Activated CD4-positive, alpha-beta memory T cell treated with anti-CD3 and anti-CD28 coated beads, Interleukin-2, amount 10 ng/mL, durations not matched to agents 7 days and 5 days (primary cell): ENCODE data around the gene SPA17. TPM values are rescaled to one million over a fixed set of nuclear protein-coding genes. Genes with fewer than 3 reads are reported as not detected.

Experiments
- CTCF ChIA-PET: fragments of 350-600 bp; sonication (Branson Sonifier 250); formaldehyde crosslinking; loops from one replicate; lab custom pipeline; 2021; ENCODE audit warnings: antibody characterized with exemption, inconsistent platforms; lab: Charles Lee
- POLR2A ChIA-PET: fragments of 350-600 bp; sonication (Branson Sonifier 250); formaldehyde crosslinking; loops from one replicate; lab custom pipeline; 2021; ENCODE audit warnings: antibody characterized with exemption; lab: Charles Lee
- DNase-seq: peaks from one replicate; pipeline ENCODE4 v3.0.0-alpha.2; 2020
- H3K27ac Mint-ChIP-seq: one replicate; pipeline ENCODE4 v1.8.0; 2021; ENCODE audit warnings: mild to moderate bottlenecking, mixed read lengths
- H3K27me3 Mint-ChIP-seq: one replicate; pipeline ENCODE4 v1.8.0; 2021; ENCODE audit warnings: mixed read lengths
- H3K36me3 Mint-ChIP-seq: one replicate; pipeline ENCODE4 v1.8.0; 2021; ENCODE audit warnings: low read depth, mixed read lengths
- H3K4me1 Mint-ChIP-seq: one replicate; pipeline ENCODE4 v1.8.0; 2021; ENCODE audit warnings: mixed read lengths
- H3K4me3 Mint-ChIP-seq: one replicate; pipeline ENCODE4 v1.8.0; 2021; ENCODE audit warnings: mild to moderate bottlenecking, mixed read lengths
- H3K9me3 Mint-ChIP-seq: one replicate; pipeline ENCODE4 v1.8.0; 2021; ENCODE audit warnings: mixed read lengths
- total RNA-seq, 2 experiments: library from RNA; stranded (reverse); gene quantifications; one replicate each; pipeline ENCODE4 v1.2.3, GENCODE V29; 2021

Gene SPA17
- total RNA-seq, 2 experiments from 2014 or later, result 3.4 to 3.8 TPM

- H3K27ac Mint-ChIP-seq, result no peak overlapping the region
- DNase-seq, result no peak
- H3K4me3 Mint-ChIP-seq, result no peak overlapping the region
- peaks cover 1% of the 10 kb centered on the region for H3K4me1 Mint-ChIP-seq
- POLR2A ChIA-PET, result no interaction called here
- no peaks in the 10 kb centered on the region for H3K36me3 Mint-ChIP-seq
- no peaks in the 10 kb centered on the region for H3K9me3 Mint-ChIP-seq
- CTCF ChIA-PET, result no interaction called here
- H3K27me3 Mint-ChIP-seq, result peaks cover 13% of the 10 kb centered on the region
These were observed 38.7 kb downstream of the SPA17 start for GRCh38 chr11:124712392-124712791.

- no peaks in the 10 kb centered on the region for H3K9me3 Mint-ChIP-seq
- H3K4me1 Mint-ChIP-seq, result peaks cover 11% of the 10 kb centered on the region
- no peak overlapping the region for H3K4me3 Mint-ChIP-seq
- ChIA-PET POLR2A (no interaction called here), CTCF (interaction anchor here (1.4 to 1.9 kb wide), 2 partner anchors 48 to 149 kb away, joined by 3 to 5 read pairs; no protein-coding TSS in a partner anchor)
- DNase-seq, result no peak
- H3K27me3 Mint-ChIP-seq, result peaks cover 48% of the 10 kb centered on the region
- no peaks in the 10 kb centered on the region for H3K36me3 Mint-ChIP-seq
- H3K27ac Mint-ChIP-seq, result no peak overlapping the region
These were observed 42.9 kb downstream of the SPA17 start for GRCh38 chr11:124716591-124716990.

- Mint-ChIP-seq H3K9me3 (no peaks in the 10 kb centered on the region), H3K4me1 (peaks cover 11% of the 10 kb centered on the region), H3K27me3 (peaks cover 56% of the 10 kb centered on the region), H3K4me3 (no peak overlapping the region), H3K27ac (no peak overlapping the region), H3K36me3 (no peaks in the 10 kb centered on the region)
- POLR2A ChIA-PET, result interaction anchor here (0.5 kb wide), 1 partner anchor 38 kb away, joined by 4 read pairs; no protein-coding TSS in a partner anchor
- no peak for DNase-seq
- CTCF ChIA-PET, result interaction anchor here (0.6 to 1.9 kb wide), 3 partner anchors 48 to 148 kb away, joined by 3 to 5 read pairs (median 3); no protein-coding TSS in a partner anchor
These were observed 43.7 kb downstream of the SPA17 start for GRCh38 chr11:124717421-124717785.

DNA sequence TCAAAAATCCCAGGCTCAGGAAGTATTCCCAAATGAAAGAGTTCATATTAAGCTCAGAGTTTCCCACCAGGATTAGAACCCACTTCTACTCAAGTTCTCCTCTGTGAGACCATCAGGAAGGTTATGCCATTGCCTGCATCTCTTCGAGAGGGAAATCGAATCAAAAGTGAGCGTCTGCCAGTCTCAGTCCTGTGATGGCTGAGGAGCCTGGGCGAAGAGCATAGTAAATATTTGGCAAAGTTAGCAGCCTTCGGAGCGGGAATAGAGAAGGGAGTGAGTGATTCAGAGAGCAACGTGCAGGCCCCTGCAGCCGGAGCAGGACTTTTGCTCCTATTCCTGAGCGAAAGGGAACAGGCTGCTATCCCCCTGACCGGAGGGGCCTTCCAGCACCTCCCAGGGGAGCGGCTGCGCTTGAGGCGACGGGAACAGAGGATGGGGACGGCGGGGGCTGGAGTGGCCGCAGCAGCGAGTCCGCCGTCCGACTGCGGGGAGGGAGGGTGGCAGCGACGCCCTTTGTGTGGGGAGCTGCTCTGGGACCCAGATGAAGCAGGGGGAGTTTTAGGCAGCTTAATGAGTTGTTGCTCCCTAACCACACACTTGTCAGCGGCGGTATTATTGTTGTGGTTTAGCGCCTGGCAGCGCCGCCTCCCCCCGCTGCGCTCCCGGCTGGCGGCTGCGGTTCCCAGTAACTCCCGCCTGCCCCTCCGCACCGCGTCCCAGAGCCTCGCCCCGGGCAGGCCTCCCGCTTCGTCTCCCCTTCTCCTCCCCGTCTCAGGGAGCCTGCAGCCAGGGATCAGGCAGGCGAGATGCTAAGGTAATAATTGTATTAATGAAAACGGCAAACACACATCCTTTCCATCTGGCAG, 44.3 kb downstream of the SPA17 start:
- H3K27me3 Mint-ChIP-seq, result peaks cover 63% of the 10 kb centered on the region
- H3K9me3 Mint-ChIP-seq, result no peaks in the 10 kb centered on the region
- H3K36me3 Mint-ChIP-seq, result no peaks in the 10 kb centered on the region
- H3K4me3 Mint-ChIP-seq, result no peak overlapping the region
- DNase-seq, result no peak
- H3K27ac Mint-ChIP-seq, result no peak overlapping the region
- peaks cover 11% of the 10 kb centered on the region for H3K4me1 Mint-ChIP-seq
- ChIA-PET CTCF (interaction anchor here (0.6 to 1.9 kb wide), 3 partner anchors 49 to 148 kb away, joined by 3 to 5 read pairs (median 3); no protein-coding TSS in a partner anchor), POLR2A (no interaction called here)

DNA sequence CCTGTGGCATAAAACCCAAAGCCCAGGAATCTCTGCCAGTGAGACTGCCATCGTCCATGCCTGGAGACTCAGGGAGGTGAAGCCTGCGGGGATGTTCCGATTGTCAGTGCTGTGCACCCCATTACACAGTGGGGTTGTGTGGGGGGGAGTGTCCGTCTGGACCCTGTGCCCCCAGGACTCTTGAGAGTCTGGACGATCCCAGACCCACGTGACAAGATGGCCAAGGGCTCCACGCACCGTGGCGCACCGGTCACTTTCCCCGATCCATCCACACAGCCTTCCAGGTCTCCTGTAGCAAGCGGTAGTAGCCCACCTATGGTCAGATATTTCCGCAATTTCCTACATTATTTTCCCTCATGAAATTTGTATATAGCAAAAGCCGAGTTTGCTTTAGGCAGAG, 45.1 kb downstream of the SPA17 start:
- Mint-ChIP-seq H3K9me3 (no peaks in the 10 kb centered on the region), H3K27me3 (peaks cover 69% of the 10 kb centered on the region), H3K36me3 (no peaks in the 10 kb centered on the region), H3K4me3 (no peak overlapping the region), H3K4me1 (peaks cover 11% of the 10 kb centered on the region), H3K27ac (no peak overlapping the region)
- CTCF ChIA-PET, result no interaction called here
- no peak for DNase-seq
- POLR2A ChIA-PET, result no interaction called here

DNA sequence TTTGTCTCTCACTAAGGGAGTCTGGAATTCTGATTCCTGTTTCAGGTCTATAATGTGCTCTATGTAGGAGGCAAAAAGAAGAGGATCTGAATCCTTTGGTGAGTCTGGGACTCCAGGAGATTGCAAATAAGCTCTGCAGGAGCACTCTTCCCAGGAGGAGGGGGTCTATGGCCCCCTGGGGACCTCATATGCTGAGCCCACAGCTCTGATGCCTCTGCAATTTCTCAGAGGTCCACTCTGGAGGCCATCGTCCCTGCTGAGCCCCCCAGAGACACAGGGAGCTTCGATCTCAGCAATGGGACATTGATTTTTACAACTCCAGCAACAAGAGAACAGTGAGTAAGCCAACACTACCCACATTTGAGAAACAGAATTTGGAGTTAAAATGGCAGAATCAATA, 45.8 kb downstream of the SPA17 start:
- Mint-ChIP-seq H3K36me3 (no peaks in the 10 kb centered on the region), H3K27me3 (peaks cover 76% of the 10 kb centered on the region), H3K4me1 (peaks cover 11% of the 10 kb centered on the region), H3K27ac (no peak overlapping the region), H3K4me3 (no peak overlapping the region), H3K9me3 (no peaks in the 10 kb centered on the region)
- ChIA-PET POLR2A (no interaction called here), CTCF (interaction anchor here (0.9 kb wide), 1 partner anchor 43 kb away, joined by 4 read pairs; no protein-coding TSS in a partner anchor)
- DNase-seq, result no peak

GRCh38 chr11:124722176-124722575, 48.5 kb downstream of the SPA17 start:
- ChIA-PET CTCF (no interaction called here), POLR2A (no interaction called here)
- Mint-ChIP-seq H3K4me3 (no peak overlapping the region), H3K27ac (no peak overlapping the region), H3K36me3 (no peaks in the 10 kb centered on the region), H3K9me3 (no peaks in the 10 kb centered on the region), H3K4me1 (peaks cover 11% of the 10 kb centered on the region), H3K27me3 (peaks cover 78% of the 10 kb centered on the region)
- no peak for DNase-seq

GRCh38 chr11:124724979-124725718, 51.4 kb downstream of the SPA17 start:
- ChIA-PET CTCF (interaction anchor here (0.7 kb wide), 1 partner anchor 21 kb away, joined by 3 read pairs; no protein-coding TSS in a partner anchor), POLR2A (no interaction called here)
- Mint-ChIP-seq H3K27me3 (peaks cover 53% of the 10 kb centered on the region), H3K4me3 (no peak overlapping the region), H3K9me3 (no peaks in the 10 kb centered on the region), H3K27ac (no peak overlapping the region), H3K36me3 (no peaks in the 10 kb centered on the region), H3K4me1 (no peaks in the 10 kb centered on the region)
- no peak for DNase-seq

- H3K9me3 Mint-ChIP-seq, result no peaks in the 10 kb centered on the region
- POLR2A ChIA-PET, result no interaction called here
- H3K4me3 Mint-ChIP-seq, result no peak overlapping the region
- no peaks in the 10 kb centered on the region for H3K4me1 Mint-ChIP-seq
- CTCF ChIA-PET, result interaction anchor here (0.7 kb wide), 1 partner anchor 20 kb away, joined by 3 read pairs; no protein-coding TSS in a partner anchor
- no peaks in the 10 kb centered on the region for H3K36me3 Mint-ChIP-seq
- peaks cover 49% of the 10 kb centered on the region for H3K27me3 Mint-ChIP-seq
- no peak overlapping the region for H3K27ac Mint-ChIP-seq
- DNase-seq, result no peak
These were observed 52.0 kb downstream of the SPA17 start for GRCh38 chr11:124725719-124726105.

DNA sequence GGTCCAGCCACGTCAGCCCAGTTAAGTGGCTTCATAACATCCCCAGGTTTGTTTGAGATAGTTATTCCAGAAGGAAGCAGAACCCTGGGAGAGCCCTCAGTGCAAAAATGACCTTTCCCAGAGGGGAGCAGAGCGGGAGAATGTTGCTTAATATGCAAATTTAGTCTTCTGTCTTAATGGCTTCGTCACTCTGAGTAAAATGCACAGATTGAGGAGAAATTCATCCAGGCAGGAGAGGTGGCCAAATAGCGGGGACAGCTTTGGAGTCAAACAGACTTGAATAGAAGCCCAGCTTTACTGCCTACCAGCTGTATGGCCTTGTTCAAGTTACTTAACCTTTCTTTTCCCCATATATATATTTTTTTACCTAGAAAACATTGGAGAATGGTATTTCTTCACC, 53.8 kb downstream of the SPA17 start:
- POLR2A ChIA-PET, result no interaction called here
- CTCF ChIA-PET, result no interaction called here
- Mint-ChIP-seq H3K4me3 (no peak overlapping the region), H3K4me1 (no peaks in the 10 kb centered on the region), H3K9me3 (no peaks in the 10 kb centered on the region), H3K27ac (no peak overlapping the region), H3K27me3 (peaks cover 33% of the 10 kb centered on the region), H3K36me3 (no peaks in the 10 kb centered on the region)
- no peak for DNase-seq

GRCh38 chr11:124728134-124728533, 54.4 kb downstream of the SPA17 start:
- CTCF ChIA-PET, result no interaction called here
- no peaks in the 10 kb centered on the region for H3K4me1 Mint-ChIP-seq
- no peak overlapping the region for H3K27ac Mint-ChIP-seq
- H3K4me3 Mint-ChIP-seq, result no peak overlapping the region
- no peaks in the 10 kb centered on the region for H3K9me3 Mint-ChIP-seq
- no peaks in the 10 kb centered on the region for H3K36me3 Mint-ChIP-seq
- peaks cover 26% of the 10 kb centered on the region for H3K27me3 Mint-ChIP-seq
- POLR2A ChIA-PET, result no interaction called here
- DNase-seq, result no peak

- Mint-ChIP-seq H3K27me3 (peaks cover 17% of the 10 kb centered on the region), H3K4me3 (no peak overlapping the region), H3K27ac (no peak overlapping the region), H3K36me3 (no peaks in the 10 kb centered on the region), H3K9me3 (no peaks in the 10 kb centered on the region), H3K4me1 (no peaks in the 10 kb centered on the region)
- CTCF ChIA-PET, result no interaction called here
- DNase-seq, result no peak
- POLR2A ChIA-PET, result no interaction called here
These were observed 55.9 kb downstream of the SPA17 start for GRCh38 chr11:124729571-124729970.

DNA sequence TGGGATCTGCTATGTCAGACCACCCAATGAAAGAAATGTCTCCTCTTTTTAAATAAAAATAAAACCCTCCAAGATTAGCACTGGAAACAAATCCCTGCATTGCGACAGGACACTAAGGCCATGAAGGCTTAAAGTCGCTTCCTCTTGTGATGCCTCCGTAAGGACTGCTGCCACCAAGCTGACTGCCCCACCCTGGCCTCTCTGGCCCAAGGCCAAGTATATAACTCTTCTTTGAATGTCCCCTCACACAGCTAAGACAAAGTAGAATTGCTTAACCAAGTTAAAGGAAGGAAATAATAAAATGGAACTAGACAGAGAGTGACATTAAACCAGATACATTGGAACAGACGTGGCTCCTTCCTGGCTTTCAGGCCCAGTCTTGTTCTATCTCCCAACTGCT, 58.5 kb downstream of the SPA17 start:
- Mint-ChIP-seq H3K9me3 (no peaks in the 10 kb centered on the region), H3K4me1 (no peaks in the 10 kb centered on the region), H3K27ac (no peak overlapping the region), H3K27me3 (peaks cover 14% of the 10 kb centered on the region), H3K36me3 (no peaks in the 10 kb centered on the region), H3K4me3 (no peak overlapping the region)
- ChIA-PET POLR2A (no interaction called here), CTCF (interaction anchor here (1.2 kb wide), 1 partner anchor 62 kb away, joined by 4 read pairs; no protein-coding TSS in a partner anchor)
- no peak for DNase-seq
